ENCODE results near the gene AKAP6.

DNA sequence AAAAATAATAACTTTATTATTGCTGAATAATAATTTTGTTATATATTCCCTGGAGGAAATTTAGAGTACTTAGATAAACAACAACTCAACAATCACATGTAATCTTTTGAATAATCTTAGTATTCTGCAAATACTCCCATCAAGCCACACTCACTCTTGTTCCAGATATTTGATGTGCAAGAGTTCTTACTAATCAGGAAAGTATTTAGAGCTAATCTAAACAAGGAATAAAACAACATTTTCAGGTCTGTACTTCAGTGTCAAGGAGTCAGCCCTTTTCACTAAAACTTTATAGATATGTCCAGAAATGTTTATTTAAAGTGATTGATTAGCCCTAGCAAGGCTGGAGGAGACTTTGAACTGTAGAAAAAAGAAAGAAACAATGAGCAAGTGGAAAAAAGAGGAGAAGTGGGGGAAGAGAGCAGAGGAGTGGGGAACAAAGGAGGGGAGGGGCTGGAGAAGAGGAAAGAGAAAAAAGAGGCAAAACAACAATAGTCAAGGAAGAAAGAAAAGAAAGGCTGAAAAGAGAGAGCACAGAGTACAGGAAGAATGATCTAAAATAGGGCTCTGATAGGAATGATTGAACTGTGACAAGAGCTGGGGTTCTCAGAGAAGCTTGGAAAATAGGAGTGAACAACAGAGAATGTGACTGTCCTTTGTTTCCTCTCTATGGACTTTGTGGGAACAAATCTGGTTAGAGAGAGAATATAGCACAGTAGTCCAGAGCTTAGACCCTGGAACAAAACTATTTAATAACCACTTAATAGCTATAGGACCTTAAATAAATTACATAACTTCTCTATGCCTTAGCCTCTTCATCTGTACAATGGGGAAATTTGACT is 238.7 kb downstream of the AKAP6 start:
- TF ChIP-seq POLR2A (IDR thresholded peaks at IDR 0.05; ENCODE audit: low read depth, low read length) (no peak), POLR2AphosphoS5 (IDR thresholded peaks at IDR 0.05; ENCODE audit: low read depth, low read length) (no peak), TAF1 (IDR thresholded peaks at IDR 0.05; ENCODE audit: borderline replicate concordance, low read depth, low read length) (no peak)
